ENCODE results near the gene IL36A.

Gene IL36A

GRCh38 chr2:113005030-113005509, at the start of gene IL36A:
TSS of gene IL36A (plus strand) at chr2:113005459. CDS start at chr2:113005872, 413 bp downstream.
- no peak for DNase-seq

GRCh38 chr2:112957511-112957910, 47.7 kb upstream of the IL36A start:
- no peak for DNase-seq

- peak; percentile 18 to 64 for DNase-seq
Measured at GRCh38 chr2:112958428-112959108, 46.7 kb upstream of the IL36A start.

GRCh38 chr2:112959109-112959812, 46.0 kb upstream of the IL36A start:
- DNase-seq = no peak

- peak in 1 of 2 experiments; percentile 8 for DNase-seq
Measured at GRCh38 chr2:112960230-112960825, 44.9 kb upstream of the IL36A start.

GRCh38 chr2:112962308-112963175, 42.7 kb upstream of the IL36A start:
- no peak for DNase-seq

GRCh38 chr2:112967023-112967422, 38.2 kb upstream of the IL36A start:
- no peak for DNase-seq

- no peak for DNase-seq
Measured at GRCh38 chr2:112972423-112973086, 32.7 kb upstream of the IL36A start.

GRCh38 chr2:112973156-112973555, 32.1 kb upstream of the IL36A start:
- DNase-seq = no peak

GRCh38 chr2:112977559-112978056, 27.7 kb upstream of the IL36A start, which contains the start of gene IL36G:
TSS of gene IL36G (plus strand) at chr2:112978006. CDS start at chr2:112978639, 633 bp downstream.
- no peak for DNase-seq

GRCh38 chr2:112979731-112980130, 25.5 kb upstream of the IL36A start:
- no peak for DNase-seq

GRCh38 chr2:112980537-112980936, 24.7 kb upstream of the IL36A start:
- DNase-seq = no peak

GRCh38 chr2:112985090-112985489, 20.2 kb upstream of the IL36A start:
- DNase-seq = no peak

- no peak for DNase-seq
Measured at GRCh38 chr2:112989611-112990010, 15.6 kb upstream of the IL36A start.

GRCh38 chr2:112993831-112994230, 11.4 kb upstream of the IL36A start:
- no peak for DNase-seq

GRCh38 chr2:112994648-112995047, 10.6 kb upstream of the IL36A start:
- no peak for DNase-seq

- no peak for DNase-seq
Measured at GRCh38 chr2:112995346-112995920, 9.8 kb upstream of the IL36A start.

- DNase-seq = no peak
Measured at GRCh38 chr2:112996635-112997034, 8.6 kb upstream of the IL36A start.

- DNase-seq = no peak
Measured at GRCh38 chr2:112997151-112997550, 8.1 kb upstream of the IL36A start.

- peak in 1 of 2 experiments; percentile 15 for DNase-seq
Measured at GRCh38 chr2:113000436-113000835, 4.8 kb upstream of the IL36A start.

GRCh38 chr2:113002677-113003076, 2.6 kb upstream of the IL36A start:
- no peak for DNase-seq

- no peak for DNase-seq
Measured at GRCh38 chr2:113007250-113007649, 2.0 kb downstream of the IL36A start.

Data from SW 1271 (cell line).